HepG2 (cell line): ENCODE measurements around the gene MAT2A. TPM values are rescaled to one million over a fixed set of nuclear protein-coding genes. Genes with fewer than 3 reads are reported as not detected.

ENCODE experiments used
- ATF2 ChIP-seq: sonication (generic); formaldehyde crosslinking; IDR thresholded peaks from 2 replicates; pipeline ENCODE4 v1.4.0; 2020; ENCODE audit warnings: missing genetic modification reagents
- BORCS8-MEF2B ChIP-seq: sonication (generic); formaldehyde crosslinking; IDR thresholded peaks from 2 replicates; pipeline ENCODE4 v1.8.0; 2022; ENCODE audit warnings: mild to moderate bottlenecking, missing genetic modification reagents
- GATAD1 ChIP-seq: IDR thresholded peaks from 2 replicates; pipeline ENCODE4 v1.6.1; 2016; ENCODE audit warnings: missing genetic modification reagents, missing compliant biosample characterization
- HMG20B ChIP-seq: conservative IDR thresholded peaks from 2 replicates; pipeline ENCODE4 v1.6.1; 2016; ENCODE audit warnings: missing genetic modification reagents, missing compliant biosample characterization
- MXD4 ChIP-seq: IDR thresholded peaks from 2 replicates; pipeline ENCODE4 v1.6.1; 2016; ENCODE audit warnings: mild to moderate bottlenecking, missing biosample characterization, missing genetic modification reagents
- NR2C2 ChIP-seq: sonication (generic); formaldehyde crosslinking; IDR thresholded peaks from 2 replicates; pipeline ENCODE4 v1.4.0; 2020; ENCODE audit warnings: missing genetic modification reagents, mild to moderate bottlenecking, moderate library complexity, borderline replicate concordance
- PAX8 ChIP-seq: sonication (generic); formaldehyde crosslinking; IDR thresholded peaks from 2 replicates; pipeline ENCODE4 v1.8.0; 2022; ENCODE audit warnings: mild to moderate bottlenecking, missing genetic modification reagents, borderline replicate concordance
- TCF7 ChIP-seq: sonication (generic); IDR thresholded peaks from 2 replicates; pipeline ENCODE4 v1.6.1; 2016; ENCODE audit warnings: antibody characterized with exemption, low read depth
- TFAP4 ChIP-seq: sonication (generic); IDR thresholded peaks from 2 replicates; pipeline ENCODE4 v1.6.1; 2016; ENCODE audit warnings: low read depth, borderline replicate concordance
- ZBTB7B ChIP-seq: sonication (generic); formaldehyde crosslinking; IDR thresholded peaks from 2 replicates; pipeline ENCODE4 v1.4.0; 2020; ENCODE audit warnings: missing genetic modification reagents
- ZNF460 ChIP-seq: sonication (generic); formaldehyde crosslinking; IDR thresholded peaks from 2 replicates; pipeline ENCODE4 v1.5.1; 2020; ENCODE audit warnings: missing genetic modification reagents, mild to moderate bottlenecking, borderline replicate concordance
- ZNF501 ChIP-seq: sonication (generic); formaldehyde crosslinking; IDR thresholded peaks from 2 replicates; pipeline ENCODE4 v1.5.1; 2020; ENCODE audit warnings: mild to moderate bottlenecking, moderate library complexity, missing genetic modification reagents
- ZNF543 ChIP-seq: sonication (generic); formaldehyde crosslinking; IDR thresholded peaks from 2 replicates; pipeline ENCODE4 v1.4.0; 2020; ENCODE audit warnings: mild to moderate bottlenecking, missing genetic modification reagents
- ZNF788 ChIP-seq: sonication (generic); formaldehyde crosslinking; IDR thresholded peaks from 2 replicates; pipeline ENCODE4 v1.5.0; 2020; ENCODE audit warnings: mild to moderate bottlenecking, missing genetic modification reagents, borderline replicate concordance
- ZNF879 ChIP-seq: sonication (generic); formaldehyde crosslinking; IDR thresholded peaks from 2 replicates; pipeline ENCODE4 v1.8.1; 2023; ENCODE audit warnings: missing genetic modification reagents
- polyA plus RNA-seq, 8 experiments: library from polyadenylated mRNA; depleted of rRNA in 3 of 8; stranded (reverse) in 7 of 8; unstranded in 1 of 8; fragments of >200 nt; fragmentation: Illumina TruSeq in 4 of 8; extraction: Trizol in 4 of 8; gene quantifications; 2 replicates each; pipeline versions ENCODE4 v1.2.1 to v1.2.3, GENCODE V29; 2011 to 2016; ENCODE audit warnings: low read depth in 4 of 8, missing spikeins in 1 of 8, mixed read lengths in 1 of 8; ENCODE audit not compliant: insufficient read depth in 1 of 8
- total RNA-seq, 5 experiments: library from RNA; depleted of rRNA; stranded (reverse); fragments of >200 nt; fragmentation: Illumina TruSeq; extraction: Trizol; gene quantifications; 2 replicates each; pipeline ENCODE4 v1.2.3, GENCODE V29; 2016; ENCODE audit warnings: low read depth in 1 of 5
- TF ChIP-seq, protein P1 (sequence below): sonication (generic); formaldehyde crosslinking; IDR thresholded peaks from 2 replicates; pipeline ENCODE4 v1.5.0; 2020; ENCODE audit warnings: mild to moderate bottlenecking, missing genetic modification reagents, borderline replicate concordance

MAT2A gene
- total and polyA plus RNA-seq, 2 of the 13 experiments (the other 11 are each of a cell fraction or from before 2014, with no cell fraction given), result 155 to 331 TPM

DNA sequence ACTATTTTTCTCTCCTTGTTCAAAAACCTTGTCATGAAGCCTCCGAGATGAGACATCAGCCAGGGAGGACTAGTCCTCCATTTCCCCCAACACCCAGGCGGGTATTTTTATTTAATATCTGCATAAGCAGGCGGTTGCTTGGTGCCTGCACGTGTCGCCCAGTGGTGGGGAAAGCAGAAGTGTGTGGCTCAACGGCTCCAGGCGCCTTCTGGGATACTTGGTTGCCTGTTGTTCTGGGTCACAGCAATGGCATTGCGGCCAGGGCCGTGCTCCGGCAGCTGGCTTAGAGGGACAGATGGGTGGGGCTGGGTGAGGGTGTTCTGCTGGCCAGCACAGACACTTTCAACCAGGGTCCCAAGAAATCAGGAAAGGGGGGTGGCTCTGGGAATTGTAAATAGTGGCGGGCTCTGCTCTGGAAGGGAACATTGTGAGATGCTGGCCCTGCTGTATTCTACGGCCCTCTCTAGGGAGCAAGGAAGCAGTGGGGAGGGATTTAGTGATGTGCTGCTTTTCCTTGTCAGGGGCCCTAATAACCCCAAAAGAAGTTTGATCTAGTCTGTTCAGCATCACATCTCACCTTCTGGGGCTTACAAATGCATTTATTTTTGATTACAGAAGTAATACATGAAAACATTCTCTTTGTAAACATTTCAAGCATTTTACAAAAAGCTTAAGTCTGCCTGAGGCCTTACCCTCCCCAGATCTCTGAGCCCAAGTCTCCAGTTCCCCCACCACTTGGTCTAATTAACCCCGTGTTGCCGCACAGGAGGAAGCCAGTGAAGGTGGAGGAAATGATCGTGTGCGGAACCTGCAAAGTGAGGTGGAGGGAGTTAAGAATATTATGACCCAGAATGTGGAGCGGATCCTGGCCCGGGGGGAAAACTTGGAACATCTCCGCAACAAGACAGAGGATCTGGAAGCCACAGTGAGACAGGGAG is 39.5 kb downstream of the MAT2A start (continued):
- TF ChIP-seq, protein P1, sequence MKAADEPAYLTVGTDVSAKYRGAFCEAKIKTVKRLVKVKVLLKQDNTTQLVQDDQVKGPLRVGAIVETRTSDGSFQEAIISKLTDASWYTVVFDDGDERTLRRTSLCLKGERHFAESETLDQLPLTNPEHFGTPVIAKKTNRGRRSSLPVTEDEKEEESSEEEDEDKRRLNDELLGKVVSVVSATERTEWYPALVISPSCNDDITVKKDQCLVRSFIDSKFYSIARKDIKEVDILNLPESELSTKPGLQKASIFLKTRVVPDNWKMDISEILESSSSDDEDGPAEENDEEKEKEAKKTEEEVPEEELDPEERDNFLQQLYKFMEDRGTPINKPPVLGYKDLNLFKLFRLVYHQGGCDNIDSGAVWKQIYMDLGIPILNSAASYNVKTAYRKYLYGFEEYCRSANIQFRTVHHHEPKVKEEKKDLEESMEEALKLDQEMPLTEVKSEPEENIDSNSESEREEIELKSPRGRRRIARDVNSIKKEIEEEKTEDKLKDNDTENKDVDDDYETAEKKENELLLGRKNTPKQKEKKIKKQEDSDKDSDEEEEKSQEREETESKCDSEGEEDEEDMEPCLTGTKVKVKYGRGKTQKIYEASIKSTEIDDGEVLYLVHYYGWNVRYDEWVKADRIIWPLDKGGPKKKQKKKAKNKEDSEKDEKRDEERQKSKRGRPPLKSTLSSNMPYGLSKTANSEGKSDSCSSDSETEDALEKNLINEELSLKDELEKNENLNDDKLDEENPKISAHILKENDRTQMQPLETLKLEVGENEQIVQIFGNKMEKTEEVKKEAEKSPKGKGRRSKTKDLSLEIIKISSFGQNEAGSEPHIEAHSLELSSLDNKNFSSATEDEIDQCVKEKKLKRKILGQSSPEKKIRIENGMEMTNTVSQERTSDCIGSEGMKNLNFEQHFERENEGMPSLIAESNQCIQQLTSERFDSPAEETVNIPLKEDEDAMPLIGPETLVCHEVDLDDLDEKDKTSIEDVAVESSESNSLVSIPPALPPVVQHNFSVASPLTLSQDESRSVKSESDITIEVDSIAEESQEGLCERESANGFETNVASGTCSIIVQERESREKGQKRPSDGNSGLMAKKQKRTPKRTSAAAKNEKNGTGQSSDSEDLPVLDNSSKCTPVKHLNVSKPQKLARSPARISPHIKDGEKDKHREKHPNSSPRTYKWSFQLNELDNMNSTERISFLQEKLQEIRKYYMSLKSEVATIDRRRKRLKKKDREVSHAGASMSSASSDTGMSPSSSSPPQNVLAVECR (CRISPR knock-in tag), result no peak
- peak; percentile 44; the same call in 1 of the 2 replicates for TF ChIP-seq BORCS8-MEF2B
- TF ChIP-seq ZNF501 (CRISPR knock-in tag), result peak; percentile 30; the same call in 1 of the 2 replicates
- TF ChIP-seq NR2C2 (CRISPR knock-in tag), result 0 out of 2 replicates have a peak, but pooled peaks have one; percentile 41
- TF ChIP-seq ZNF543, result peak; percentile 49; the same call in 1 of the 2 replicates
- 0 out of 2 replicates have a peak, but pooled peaks have one; percentile 27 for TF ChIP-seq ZNF788 (CRISPR knock-in tag)
- TF ChIP-seq PAX8 (CRISPR knock-in tag), result no peak
- TF ChIP-seq MXD4, result 0 out of 2 replicates have a peak, but pooled peaks have one; percentile 14
- peak; percentile 25; the same call in 1 of the 2 replicates for TF ChIP-seq TFAP4
- TF ChIP-seq TCF7, result no peak
- TF ChIP-seq ATF2 (CRISPR knock-in tag), result no peak
- TF ChIP-seq GATAD1 (CRISPR knock-in tag), result 0 out of 2 replicates have a peak, but pooled peaks have one; percentile 26
- TF ChIP-seq ZNF460, result peak; percentile 12; the same call in 1 of the 2 replicates
- TF ChIP-seq ZBTB7B (CRISPR knock-in tag), result no peak
- no peak for TF ChIP-seq HMG20B (CRISPR knock-in tag)
- TF ChIP-seq ZNF879, result no peak
